ENCODE measurements around the gene FAM83C. TPM values are rescaled to one million over a fixed set of nuclear protein-coding genes. Genes with fewer than 3 reads are reported as not detected.
A peak's percentile ranks its signal among the peaks of the same experiment; 100 is the strongest.

Gene FAM83C
- total RNA-seq, 1 experiment from 2014 or later: not detected

DNA sequence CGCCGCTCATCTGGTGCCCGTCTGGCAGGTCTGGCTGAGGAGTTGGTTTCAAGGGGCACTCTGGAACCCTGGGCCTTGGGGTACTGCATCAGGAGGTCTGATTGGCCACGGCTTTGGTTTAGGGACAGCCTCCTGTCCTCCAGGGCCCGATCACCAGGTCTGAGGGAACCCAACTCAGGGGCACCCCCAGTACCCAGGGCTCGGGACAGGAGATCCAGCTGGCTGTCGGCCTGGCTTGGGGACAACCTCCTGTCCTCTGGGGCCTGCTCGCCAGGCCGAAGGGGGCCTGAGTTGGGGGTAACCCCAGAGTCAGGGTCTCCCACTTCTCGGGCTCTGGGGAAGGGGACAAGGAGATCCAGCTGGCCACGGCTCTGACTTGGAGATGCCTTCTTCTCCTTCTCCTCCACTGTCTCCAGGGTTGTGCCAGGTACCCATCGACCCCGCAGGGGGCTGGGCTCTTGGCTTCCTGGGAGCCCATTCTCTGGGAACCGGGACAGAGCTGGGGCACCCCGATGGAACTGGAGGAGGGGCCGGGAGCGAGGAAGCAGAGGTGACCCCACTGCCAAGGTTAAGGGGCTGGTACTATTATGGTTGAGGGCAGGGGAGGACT, 5.2 kb downstream of the FAM83C start:
- DNase-seq: no peak
- Mint-ChIP-seq H3K4me3 (ENCODE audit: low read depth, unreplicated experiment) (no peak overlapping the region), H3K27ac (ENCODE audit: unreplicated experiment) (no peak overlapping the region), H3K36me3 (ENCODE audit: insufficient read depth, unreplicated experiment) (peaks cover 47% of the 10 kb centered on the region), H3K4me1 (ENCODE audit: low read depth, unreplicated experiment) (peaks cover 20% of the 10 kb centered on the region), H3K27me3 (ENCODE audit: unreplicated experiment) (no peaks in the 10 kb centered on the region), H3K9me3 (ENCODE audit: low read depth, unreplicated experiment) (no peaks in the 10 kb centered on the region)
- no TSS peak for BruUV-seq (replicated peaks)
- intact Hi-C loops (cut with micrococcal nuclease; ENCODE audit: unreplicated experiment): no loop called here
- CTCF ChIA-PET: interaction anchor here (1.5 kb wide), 1 partner anchor 10 kb away, joined by 4 read pairs; no protein-coding TSS in a partner anchor
- TF ChIP-seq, protein P1, sequence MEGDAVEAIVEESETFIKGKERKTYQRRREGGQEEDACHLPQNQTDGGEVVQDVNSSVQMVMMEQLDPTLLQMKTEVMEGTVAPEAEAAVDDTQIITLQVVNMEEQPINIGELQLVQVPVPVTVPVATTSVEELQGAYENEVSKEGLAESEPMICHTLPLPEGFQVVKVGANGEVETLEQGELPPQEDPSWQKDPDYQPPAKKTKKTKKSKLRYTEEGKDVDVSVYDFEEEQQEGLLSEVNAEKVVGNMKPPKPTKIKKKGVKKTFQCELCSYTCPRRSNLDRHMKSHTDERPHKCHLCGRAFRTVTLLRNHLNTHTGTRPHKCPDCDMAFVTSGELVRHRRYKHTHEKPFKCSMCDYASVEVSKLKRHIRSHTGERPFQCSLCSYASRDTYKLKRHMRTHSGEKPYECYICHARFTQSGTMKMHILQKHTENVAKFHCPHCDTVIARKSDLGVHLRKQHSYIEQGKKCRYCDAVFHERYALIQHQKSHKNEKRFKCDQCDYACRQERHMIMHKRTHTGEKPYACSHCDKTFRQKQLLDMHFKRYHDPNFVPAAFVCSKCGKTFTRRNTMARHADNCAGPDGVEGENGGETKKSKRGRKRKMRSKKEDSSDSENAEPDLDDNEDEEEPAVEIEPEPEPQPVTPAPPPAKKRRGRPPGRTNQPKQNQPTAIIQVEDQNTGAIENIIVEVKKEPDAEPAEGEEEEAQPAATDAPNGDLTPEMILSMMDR (IDR thresholded peaks at IDR 0.05; ENCODE audit: unreplicated experiment): no peak

DNA sequence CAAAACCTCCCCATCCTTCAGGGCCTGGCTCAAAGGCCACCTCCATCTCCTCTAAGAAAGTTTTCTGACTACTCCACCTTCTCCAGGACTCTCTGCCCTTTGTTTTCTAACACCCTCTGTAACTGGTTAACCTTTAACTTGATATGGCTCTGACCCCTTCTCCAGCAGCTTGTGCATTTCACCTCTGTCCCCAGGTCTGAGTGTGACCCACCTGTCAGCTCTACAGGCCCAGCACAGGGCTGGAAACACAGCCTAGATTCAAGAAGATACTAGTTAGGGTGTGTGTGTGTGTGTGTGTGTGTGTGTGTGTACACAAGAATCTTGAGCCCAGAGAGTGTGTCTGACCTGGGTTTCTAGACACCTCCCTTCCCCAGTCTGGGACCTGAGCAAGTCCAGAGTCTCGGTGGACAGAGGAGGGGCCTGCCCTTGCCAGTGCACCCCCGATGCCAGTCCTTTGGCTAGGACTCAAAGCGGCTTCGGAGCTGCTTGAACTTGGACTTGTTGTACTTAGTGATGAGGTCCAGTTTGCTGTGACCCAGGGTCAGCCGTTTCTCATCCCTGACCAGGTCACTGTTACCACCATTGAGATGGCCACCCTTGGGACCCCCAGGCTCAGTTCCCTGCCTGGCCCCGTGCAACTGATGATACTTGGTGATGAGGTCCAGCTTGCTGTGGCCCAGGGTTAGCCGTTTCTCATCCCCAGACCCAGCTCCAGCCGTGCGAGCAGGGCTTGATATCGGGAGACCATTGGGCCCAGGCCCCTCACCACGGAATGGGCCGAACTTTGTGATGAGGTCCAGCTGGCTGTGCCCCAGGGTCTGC, 5.9 kb downstream of the FAM83C start:
- CTCF ChIA-PET: interaction anchor here (1.5 kb wide), 1 partner anchor 10 kb away, joined by 4 read pairs; no protein-coding TSS in a partner anchor
- Mint-ChIP-seq H3K4me3 (ENCODE audit: low read depth, unreplicated experiment) (peak overlapping the region; percentile 83), H3K36me3 (ENCODE audit: insufficient read depth, unreplicated experiment) (peaks cover 54% of the 10 kb centered on the region), H3K4me1 (ENCODE audit: low read depth, unreplicated experiment) (peaks cover 20% of the 10 kb centered on the region), H3K9me3 (ENCODE audit: low read depth, unreplicated experiment) (no peaks in the 10 kb centered on the region), H3K27me3 (ENCODE audit: unreplicated experiment) (no peaks in the 10 kb centered on the region), H3K27ac (ENCODE audit: unreplicated experiment) (peak overlapping the region; percentile 77)
- DNase-seq: no peak
- no TSS peak for BruUV-seq (replicated peaks)
- intact Hi-C loops (cut with micrococcal nuclease; ENCODE audit: unreplicated experiment): no loop called here
- TF ChIP-seq, protein P1 (IDR thresholded peaks at IDR 0.05; ENCODE audit: unreplicated experiment): no peak

DNA sequence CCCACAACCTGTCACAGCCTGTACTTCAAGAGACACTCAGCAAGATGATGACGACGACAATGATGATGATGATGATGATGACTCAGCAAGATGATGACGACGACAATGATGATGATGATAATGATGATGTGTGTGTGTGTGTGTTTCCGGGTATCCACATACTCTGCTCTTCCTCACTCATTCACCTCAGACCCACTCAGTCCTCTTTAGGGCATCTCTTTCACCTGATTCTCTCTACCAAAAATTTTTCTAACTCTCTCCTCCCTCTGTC, 6.5 kb downstream of the FAM83C start:
- Mint-ChIP-seq H3K4me1 (ENCODE audit: low read depth, unreplicated experiment) (peaks cover 20% of the 10 kb centered on the region), H3K9me3 (ENCODE audit: low read depth, unreplicated experiment) (no peaks in the 10 kb centered on the region), H3K4me3 (ENCODE audit: low read depth, unreplicated experiment) (peak overlapping the region; percentile 83), H3K36me3 (ENCODE audit: insufficient read depth, unreplicated experiment) (peaks cover 56% of the 10 kb centered on the region), H3K27ac (ENCODE audit: unreplicated experiment) (peak overlapping the region; percentile 77), H3K27me3 (ENCODE audit: unreplicated experiment) (no peaks in the 10 kb centered on the region)
- CTCF ChIA-PET: interaction anchor here (1.5 kb wide), 1 partner anchor 11 kb away, joined by 4 read pairs; no protein-coding TSS in a partner anchor
- intact Hi-C loops (cut with micrococcal nuclease; ENCODE audit: unreplicated experiment): no loop called here
- TF ChIP-seq, protein P1 (IDR thresholded peaks at IDR 0.05; ENCODE audit: unreplicated experiment): no peak
- DNase-seq: no peak
- no TSS peak for BruUV-seq (replicated peaks)

DNA sequence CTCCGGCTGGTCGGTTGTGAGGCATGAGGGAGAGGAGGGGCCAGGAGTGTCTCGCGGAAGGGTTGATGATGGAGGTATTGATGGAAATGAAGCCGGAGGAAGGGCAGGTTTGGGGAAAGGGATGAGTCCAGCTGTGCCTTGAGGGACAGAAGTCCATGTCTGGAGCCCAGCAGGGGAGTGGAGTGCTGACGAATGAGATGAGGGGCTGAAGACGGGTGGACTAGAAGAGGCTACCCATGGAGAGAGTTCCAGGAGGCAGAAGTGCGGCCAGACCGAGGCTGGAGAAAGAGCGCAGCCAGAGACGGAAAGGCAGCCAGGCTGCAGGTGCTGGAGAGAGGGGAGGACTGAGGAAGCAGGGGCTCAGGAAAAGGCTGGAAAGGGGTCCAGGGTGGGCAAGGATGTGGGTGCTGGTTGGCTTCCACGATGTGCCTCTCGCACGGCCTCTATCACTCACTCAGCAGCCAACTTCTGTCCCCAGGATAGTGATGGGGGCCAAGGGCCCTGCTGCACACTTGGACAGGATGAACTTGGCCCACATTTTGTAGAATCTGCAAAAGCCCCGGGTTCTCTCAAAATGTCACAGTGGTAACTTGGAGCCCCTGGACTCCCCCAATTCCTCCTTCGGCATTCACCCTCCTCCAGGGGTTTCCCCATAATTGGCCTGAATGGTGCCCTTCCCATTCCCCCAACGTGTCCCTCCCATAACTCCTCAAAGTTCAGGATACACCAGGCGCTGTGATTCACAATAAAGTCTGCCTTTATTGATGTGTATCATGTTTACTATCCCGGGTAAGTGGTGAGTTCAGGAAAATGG, 7.0 kb downstream of the FAM83C start:
- Mint-ChIP-seq H3K9me3 (ENCODE audit: low read depth, unreplicated experiment) (no peaks in the 10 kb centered on the region), H3K36me3 (ENCODE audit: insufficient read depth, unreplicated experiment) (peaks cover 61% of the 10 kb centered on the region), H3K4me1 (ENCODE audit: low read depth, unreplicated experiment) (peaks cover 21% of the 10 kb centered on the region), H3K27me3 (ENCODE audit: unreplicated experiment) (no peaks in the 10 kb centered on the region), H3K27ac (ENCODE audit: unreplicated experiment) (peak overlapping the region; percentile 77), H3K4me3 (ENCODE audit: low read depth, unreplicated experiment) (peak overlapping the region; percentile 83)
- TF ChIP-seq, protein P1 (IDR thresholded peaks at IDR 0.05; ENCODE audit: unreplicated experiment): no peak
- intact Hi-C loops (cut with micrococcal nuclease; ENCODE audit: unreplicated experiment): loop anchor here (1.0 kb wide), 1 partner anchor 19 kb away; no protein-coding TSS in a partner anchor
- CTCF ChIA-PET: interaction anchor here (0.6 to 2.1 kb wide), 8 partner anchors 10 to 44 kb away, joined by 3 to 25 read pairs (median 5); no protein-coding TSS in a partner anchor
- TSS peak; percentile 61 for BruUV-seq (replicated peaks)
- no peak for DNase-seq

Data from Calu3 (cell line).